H1 (cell line): ENCODE measurements around the gene EEF2K. TPM values are rescaled to one million over a fixed set of nuclear protein-coding genes. Genes with fewer than 3 reads are reported as not detected.

Experiments
- CTCF ChIA-PET: fragments of 300-600 bp; sonication (Branson Sonifier 250); formaldehyde crosslinking; loops from one replicate; lab custom pipeline; 2021; ENCODE audit not compliant: partially characterized antibody; lab: Charles Lee
- POLR2A ChIA-PET: fragments of 300-600 bp; sonication (Branson Sonifier 250); formaldehyde crosslinking; loops from one replicate; lab custom pipeline; 2021; ENCODE audit warnings: inconsistent platforms; ENCODE audit not compliant: partially characterized antibody; lab: Charles Lee
- DNase-seq, 2 experiments: peaks; one replicate each; pipeline versions ENCODE4 v3.0.0 to v3.0.0-alpha.2; 2010 to 2022; ENCODE audit warnings: low spot score in 2 of 2, low read depth in 1 of 2, mixed read lengths in 1 of 2
- FAIRE-seq: peaks from 2 replicates; lab custom pipeline; 2011; peaks lifted over from hg19 to GRCh38; lab: Jason Lieb, UNC
- H2AFZ ChIP-seq: 2 replicates; pipeline ENCODE4 v1.8.1; 2012; ENCODE audit warnings: low read length, inconsistent platforms
- H2AK5ac ChIP-seq: 2 replicates; pipeline ENCODE4 v1.6.1; 2013; ENCODE audit warnings: low read depth, low read length
- H2BK120ac ChIP-seq: replicated peaks from 2 replicates; pipeline ENCODE3; 2013; ENCODE audit warnings: low read depth, low read length, inconsistent platforms
- H2BK12ac ChIP-seq: 2 replicates; pipeline ENCODE4 v1.6.1; 2013; ENCODE audit warnings: low read depth, low read length
- H2BK15ac ChIP-seq: 2 replicates; pipeline ENCODE4 v1.6.1; 2013; ENCODE audit warnings: low read length
- H2BK20ac ChIP-seq: 2 replicates; pipeline ENCODE4 v1.6.1; 2013; ENCODE audit warnings: low read length
- H2BK5ac ChIP-seq: 2 replicates; pipeline ENCODE4 v1.6.1; 2013; ENCODE audit warnings: low read depth, low read length
- H3K14ac ChIP-seq: 2 replicates; pipeline ENCODE4 v1.6.1; 2013; ENCODE audit warnings: inconsistent platforms; ENCODE audit not compliant: insufficient read length
- H3K18ac ChIP-seq: 2 replicates; pipeline ENCODE4 v1.6.1; 2013; ENCODE audit warnings: low read length; ENCODE audit errors: extremely low read depth
- H3K23ac ChIP-seq: 2 replicates; pipeline ENCODE4 v1.6.1; 2013; ENCODE audit warnings: inconsistent platforms; ENCODE audit not compliant: insufficient read length
- H3K23me2 ChIP-seq: 2 replicates; pipeline ENCODE4 v1.6.1; 2013; ENCODE audit warnings: low read depth, low read length
- H3K27ac ChIP-seq: 2 replicates; pipeline ENCODE4 v1.6.1; 2011; ENCODE audit warnings: low read depth, low read length, inconsistent platforms
- H3K27me3 ChIP-seq, 4 experiments: replicated peaks in 1 of 4; 1 replicate in 1 of 4; 2 replicates in 3 of 4; pipeline versions ENCODE4 v1.6.1 to v1.8.1; 2011 to 2013; ENCODE audit warnings: low read length in 3 of 4, mild to moderate bottlenecking in 3 of 4, inconsistent platforms in 2 of 4, mixed read lengths in 2 of 4, moderate library complexity in 1 of 4; ENCODE audit not compliant: control insufficient read depth in 3 of 4, insufficient read depth in 3 of 4; ENCODE audit errors: extremely low read depth in 1 of 4
- H3K36me3 ChIP-seq, 4 experiments: 2 replicates each; pipeline versions ENCODE4 v1.6.1 to v1.8.1; 2011 to 2013; ENCODE audit warnings: mild to moderate bottlenecking in 4 of 4, low read length in 3 of 4, moderate library complexity in 2 of 4, control low read depth in 1 of 4, inconsistent platforms in 1 of 4; ENCODE audit not compliant: insufficient read depth in 4 of 4, control insufficient read depth in 2 of 4
- H3K4ac ChIP-seq: replicated peaks from 2 replicates; pipeline ENCODE3; 2013; ENCODE audit warnings: low read length, low read depth, mixed read lengths, inconsistent platforms; ENCODE audit not compliant: insufficient read length
- H3K4me1 ChIP-seq, 4 experiments: replicated peaks in 1 of 4; 1 replicate in 1 of 4; 2 replicates in 3 of 4; pipeline versions ENCODE4 v1.6.1 to v1.8.1; 2011 to 2013; ENCODE audit warnings: low read length in 3 of 4, inconsistent platforms in 2 of 4, mixed read lengths in 1 of 4; ENCODE audit not compliant: insufficient read depth in 4 of 4, control insufficient read depth in 3 of 4
- H3K4me2 ChIP-seq, 2 experiments: 2 replicates each; pipeline versions ENCODE4 v1.6.1 to v1.8.1; 2011 to 2013; ENCODE audit warnings: low read depth in 2 of 2, low read length in 2 of 2, control low read depth in 1 of 2, inconsistent platforms in 1 of 2, mild to moderate bottlenecking in 1 of 2; ENCODE audit not compliant: insufficient read depth in 1 of 2
- H3K4me3 ChIP-seq, 4 experiments: fragments of 200-600, 300-600 bp in 1 of 4; sonication (generic), shearing (Covaris generic), sonication (Bioruptor Twin) in 1 of 4; 2 replicates each; pipeline versions ENCODE4 v1.5.1 to v1.8.1; 2011 to 2016; ENCODE audit warnings: low read length in 4 of 4, low read depth in 3 of 4, control low read depth in 2 of 4, inconsistent platforms in 2 of 4, mild to moderate bottlenecking in 2 of 4, mixed read lengths in 1 of 4, moderate library complexity in 1 of 4; ENCODE audit not compliant: insufficient read depth in 2 of 4; ENCODE audit errors: extremely low read depth in 1 of 4
- H3K56ac ChIP-seq: replicated peaks from 2 replicates; pipeline ENCODE3; 2013; ENCODE audit warnings: low read depth, mild to moderate bottlenecking, mixed read lengths, low read length, inconsistent platforms; ENCODE audit not compliant: insufficient read length
- H3K79me1 ChIP-seq: 2 replicates; pipeline ENCODE4 v1.6.1; 2013; ENCODE audit warnings: low read depth, low read length, control low read depth
- H3K79me2 ChIP-seq, 2 experiments: 2 replicates each; pipeline versions ENCODE4 v1.6.1 to v1.8.1; 2012 to 2013; ENCODE audit warnings: low read length in 2 of 2, mild to moderate bottlenecking in 2 of 2, inconsistent platforms in 1 of 2; ENCODE audit not compliant: insufficient read depth in 2 of 2, control insufficient read depth in 1 of 2
- H3K9ac ChIP-seq, 4 experiments: replicated peaks in 1 of 4; 1 replicate in 1 of 4; 2 replicates in 3 of 4; pipeline versions ENCODE4 v1.6.1 to v1.8.1; 2011 to 2013; ENCODE audit warnings: low read depth in 3 of 4, low read length in 3 of 4, control low read depth in 2 of 4, mild to moderate bottlenecking in 2 of 4, moderate library complexity in 2 of 4, inconsistent platforms in 1 of 4; ENCODE audit errors: extremely low read depth in 1 of 4
- H3K9me3 ChIP-seq, 2 experiments: 2 replicates each; pipeline versions ENCODE4 v1.6.1 to v1.8.1; 2012 to 2013; ENCODE audit warnings: mild to moderate bottlenecking in 2 of 2, moderate library complexity in 2 of 2, control low read depth in 1 of 2, inconsistent platforms in 1 of 2, low read depth in 1 of 2, low read length in 1 of 2, mixed read lengths in 1 of 2; ENCODE audit not compliant: insufficient read depth in 2 of 2
- H4K20me1 ChIP-seq, 2 experiments: replicated peaks in 1 of 2; 2 replicates each; pipeline versions ENCODE3 to v1.8.1; 2011 to 2013; ENCODE audit warnings: inconsistent platforms in 2 of 2, low read length in 2 of 2, mild to moderate bottlenecking in 1 of 2; ENCODE audit not compliant: insufficient read depth in 2 of 2, control insufficient read depth in 1 of 2
- H4K5ac ChIP-seq: 2 replicates; pipeline ENCODE4 v1.6.1; 2013; ENCODE audit warnings: low read length, low read depth, mixed read lengths, inconsistent platforms; ENCODE audit not compliant: insufficient read length
- H4K8ac ChIP-seq: 2 replicates; pipeline ENCODE4 v1.8.0; 2013; ENCODE audit warnings: mild to moderate bottlenecking, moderate library complexity, low read length, inconsistent platforms; ENCODE audit not compliant: insufficient read depth; ENCODE audit errors: extremely low read depth
- H4K91ac ChIP-seq: replicated peaks from 2 replicates; pipeline ENCODE3; 2013; ENCODE audit warnings: low read length, mixed read lengths, inconsistent platforms; ENCODE audit not compliant: insufficient read length
- ASH2L ChIP-seq: fragments of 200-600, 300-600 bp; sonication (generic); IDR thresholded peaks from one replicate; pipeline ENCODE4 v1.7.1; 2017; ENCODE audit warnings: low read length
- SP2 ChIP-seq: IDR thresholded peaks from 2 replicates; pipeline ENCODE4 v1.6.1; 2012; ENCODE audit warnings: mild to moderate bottlenecking, low read length, inconsistent platforms
- TAF1 ChIP-seq: IDR thresholded peaks from 2 replicates; pipeline ENCODE4 v1.6.1; 2011; ENCODE audit warnings: mild to moderate bottlenecking, low read depth, low read length
- WGBS, 2 experiments: shearing (Covaris generic) in 1 of 2; methylation state at CpG; one replicate each; pipeline versions ENCODE4 v1.1.6 to v1.1.7; 2013 to 2015; ENCODE audit warnings: low lambda C conversion rate in 2 of 2, mixed read lengths in 2 of 2, inconsistent platforms in 1 of 2, low coverage in 1 of 2, missing lambda C conversion rate in 1 of 2; ENCODE audit not compliant: insufficient replicate concordance in 2 of 2, insufficient coverage in 1 of 2, insufficient read length in 1 of 2; ENCODE audit errors: extremely low coverage in 1 of 2, missing lambda C conversion rate in 1 of 2; 5-methylcytosine and 5-hydroxymethylcytosine counted together
- polyA plus RNA-seq, 7 experiments: library from polyadenylated mRNA; depleted of rRNA in 3 of 7; stranded (reverse) in 5 of 7; unstranded in 2 of 7; fragments of >200 nt in 5 of 7; fragments of 200-250 nt in 2 of 7; gene quantifications; 1 replicate in 5 of 7; 2 replicates in 1 of 7; 4 replicates in 1 of 7; pipeline versions ENCODE4 v1.2.1 to v1.2.3, GENCODE V29; 2011 to 2013; ENCODE audit warnings: missing spikeins in 2 of 7, mixed read lengths in 2 of 7
- total RNA-seq: library from RNA; stranded (reverse); fragmentation: NEBNext Ultra II Directional; extraction: Animal tissue kit (Norgen Biotek cat#: 25700); gene quantifications from 2 replicates; pipeline ENCODE4 v1.2.1, GENCODE V29; 2021
- TF ChIP-seq, protein P1 (sequence below): IDR thresholded peaks from 2 replicates; pipeline ENCODE4 v1.6.1; 2011; ENCODE audit warnings: low read length, improper control_type of control experiment

EEF2K gene
- total and polyA plus RNA-seq, 2 of the 8 experiments (the other 6 are each of a cell fraction or from before 2014, with no cell fraction given) = 14.9 to 30.2 TPM

DNA sequence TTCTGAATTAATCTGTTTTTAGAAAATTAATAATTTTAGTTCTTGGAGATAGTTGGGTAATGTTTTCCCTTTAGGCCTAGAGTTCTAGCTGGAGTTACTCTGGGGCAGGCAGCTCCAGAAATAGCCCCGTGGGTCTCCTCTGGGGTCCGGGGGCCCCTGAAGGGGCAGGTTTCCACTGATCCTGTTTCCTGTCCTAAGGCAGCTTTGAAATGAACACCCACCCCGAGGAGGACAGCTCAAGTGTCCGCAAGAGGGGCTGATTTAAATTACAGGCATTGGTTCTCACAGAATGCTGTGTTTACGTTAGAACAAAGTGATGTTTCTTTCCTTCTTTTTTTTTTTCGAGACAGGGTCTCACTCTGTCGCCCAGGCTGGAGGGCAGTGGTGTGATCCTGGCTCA, 23.8 kb downstream of the EEF2K start:
- H2AK5ac ChIP-seq = no peak overlapping the region
- FAIRE-seq = no peak
- CTCF ChIA-PET = interaction anchor here (0.7 to 9.1 kb wide), 2 partner anchors 20 to 174 kb away, joined by 4 to 66 read pairs; partner anchors contain the start of gene EEF2K
- TF ChIP-seq, protein P1, sequence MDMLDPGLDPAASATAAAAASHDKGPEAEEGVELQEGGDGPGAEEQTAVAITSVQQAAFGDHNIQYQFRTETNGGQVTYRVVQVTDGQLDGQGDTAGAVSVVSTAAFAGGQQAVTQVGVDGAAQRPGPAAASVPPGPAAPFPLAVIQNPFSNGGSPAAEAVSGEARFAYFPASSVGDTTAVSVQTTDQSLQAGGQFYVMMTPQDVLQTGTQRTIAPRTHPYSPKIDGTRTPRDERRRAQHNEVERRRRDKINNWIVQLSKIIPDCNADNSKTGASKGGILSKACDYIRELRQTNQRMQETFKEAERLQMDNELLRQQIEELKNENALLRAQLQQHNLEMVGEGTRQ = no peak
- no peak for TF ChIP-seq ASH2L
- no peak for TF ChIP-seq SP2
- TF ChIP-seq TAF1 = no peak

More for the DNA sequence above, 23.8 kb downstream of the EEF2K start:
- Histone ChIP-seq H3K56ac (no peak overlapping the region), H3K4me1 (peaks cover 0 to 7% (median 4%) of the 10 kb centered on the region in 4 experiments; a peak in 6 of 7 replicates), H3K9me3 (no peaks in the 10 kb centered on the region), H3K4me3 (no peak overlapping the region), H3K9ac (no peak overlapping the region), H2BK15ac (no peak overlapping the region), H4K8ac (no peak overlapping the region), H4K91ac (no peak overlapping the region), H3K79me1 (no peaks in the 10 kb centered on the region), H3K79me2 (no peaks in the 10 kb centered on the region), H3K27ac (no peak overlapping the region), H3K36me3 (peaks cover 0 to 3% (median 1%) of the 10 kb centered on the region in 4 experiments; a peak in 3 of 8 replicates), H2BK12ac (no peak overlapping the region), H3K23ac (no peak overlapping the region), H3K4ac (no peak overlapping the region), H2BK20ac (no peak overlapping the region), H3K18ac (no peak overlapping the region), H4K20me1 (no peaks in the 10 kb centered on the region), H2BK120ac (no peak overlapping the region), H3K14ac (no peak overlapping the region), H3K4me2 (no peak overlapping the region), H4K5ac (no peak overlapping the region), H3K23me2 (no peaks in the 10 kb centered on the region), H2AFZ (no peak overlapping the region), H2BK5ac (no peak overlapping the region), H3K27me3 (no peaks in the 10 kb centered on the region)
- WGBS, 2 experiments = 86% methylated on average over 6 of the region's 7 CpGs; no CpG with 5 or more reads in 1 of the 2 experiments
- POLR2A ChIA-PET = interaction anchor here (1.1 kb wide), 1 partner anchor 9 kb away, joined by 3 read pairs; no protein-coding TSS in a partner anchor
- no peak for DNase-seq
